Mammary epithelial cell (primary cell): ENCODE results near the gene SOCS3.

ENCODE experiments used
- CTCF ChIP-seq, 2 donors: IDR thresholded peaks in 1 of 2; conservative IDR thresholded peaks in 1 of 2; 2 replicates each; pipeline ENCODE4 v1.5.1; 2011 to 2012; ENCODE audit warnings: inconsistent platforms in 2 of 2, low read length in 2 of 2, mild to moderate bottlenecking in 2 of 2, control low read depth in 1 of 2, low read depth in 1 of 2; ENCODE audit not compliant: insufficient read depth in 1 of 2; ENCODE audit errors: extremely low read depth in 1 of 2
- EZH2 ChIP-seq: IDR thresholded peaks from 2 replicates; pipeline ENCODE4 v1.6.1; 2012; ENCODE audit warnings: low read length, inconsistent platforms, borderline replicate concordance

DNA sequence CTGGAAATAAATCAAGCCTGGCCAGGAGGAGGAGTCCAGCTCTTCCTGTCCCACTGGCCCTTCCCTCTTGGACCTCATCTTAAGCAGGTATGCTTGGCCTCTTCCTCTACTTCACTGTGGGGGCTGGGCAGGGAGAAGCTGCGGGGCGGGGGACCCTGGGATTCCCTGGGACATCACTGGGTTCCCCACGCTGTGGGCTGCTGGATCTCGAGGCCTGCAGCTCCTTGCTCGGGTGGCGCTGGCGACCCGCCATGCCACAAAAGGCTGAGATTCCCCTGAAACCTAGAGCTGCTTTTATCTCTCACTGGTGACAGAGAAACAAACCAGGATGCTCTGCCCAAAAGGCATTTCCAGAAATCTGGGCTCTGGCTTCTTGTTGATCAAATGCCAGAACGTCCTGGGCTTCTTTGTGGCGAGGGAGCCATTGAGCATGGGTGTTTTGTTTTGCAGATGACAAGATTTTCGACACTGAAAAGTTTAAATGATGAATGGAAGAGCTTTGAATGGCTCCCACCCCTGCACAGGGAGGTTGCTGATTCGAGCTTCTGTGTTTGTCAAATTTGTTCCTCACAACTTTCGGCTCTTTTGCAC is 10.0 kb upstream of the SOCS3 start:
- TF ChIP-seq CTCF (conservative IDR thresholded peaks at IDR 0.05 in 1 of 2, IDR thresholded peaks at IDR 0.05 in 1 of 2; ENCODE audit: extremely low read depth in 1 of 2, insufficient read depth in 1 of 2, low read depth in 1 of 2, low read length in 2 of 2) = no peak
- TF ChIP-seq EZH2 = no peak
